HEK293 (cell line): Measurements from ENCODE around the gene LIMK2.

Experiments used
- CTCF ChIP-seq: fragments of 450-650 bp; formaldehyde crosslinking; IDR thresholded peaks from 2 replicates; pipeline ENCODE4 v1.5.1; 2016; ENCODE audit warnings: missing biosample characterization, missing genetic modification characterization
- EGR2 ChIP-seq: fragments of 450-650 bp; formaldehyde crosslinking; IDR thresholded peaks from 2 replicates; pipeline ENCODE4 v1.5.1; 2016; ENCODE audit warnings: low read depth, missing biosample characterization, missing genetic modification characterization
- ELK4 ChIP-seq: IDR thresholded peaks from 2 replicates; pipeline ENCODE4 v1.6.1; 2011; ENCODE audit warnings: mild to moderate bottlenecking, low read depth, low read length, borderline replicate concordance
- GLI4 ChIP-seq: fragments of 450-650 bp; formaldehyde crosslinking; IDR thresholded peaks from 2 replicates; pipeline ENCODE4 v1.5.1; 2016; ENCODE audit warnings: missing biosample characterization, missing genetic modification characterization
- SCRT1 ChIP-seq: fragments of 450-650 bp; formaldehyde crosslinking; IDR thresholded peaks from 2 replicates; pipeline ENCODE4 v1.5.1; 2016; ENCODE audit warnings: missing biosample characterization, missing genetic modification characterization, borderline replicate concordance
- SP7 ChIP-seq: fragments of 450-650 bp; formaldehyde crosslinking; IDR thresholded peaks from 2 replicates; pipeline ENCODE4 v1.5.1; 2016; ENCODE audit warnings: missing biosample characterization, missing genetic modification characterization
- TSHZ1 ChIP-seq: fragments of 450-650 bp; formaldehyde crosslinking; IDR thresholded peaks from 2 replicates; pipeline ENCODE4 v1.5.1; 2016; ENCODE audit warnings: missing biosample characterization, missing genetic modification characterization, borderline replicate concordance
- YY2 ChIP-seq: fragments of 450-650 bp; formaldehyde crosslinking; IDR thresholded peaks from 2 replicates; pipeline ENCODE4 v1.5.1; 2016; ENCODE audit warnings: missing biosample characterization, missing genetic modification characterization
- ZBTB6 ChIP-seq: fragments of 450-650 bp; formaldehyde crosslinking; IDR thresholded peaks from 2 replicates; pipeline ENCODE4 v1.5.1; 2017; ENCODE audit warnings: missing biosample characterization, missing genetic modification characterization
- ZBTB7A ChIP-seq: fragments of 450-650 bp; formaldehyde crosslinking; IDR thresholded peaks from 2 replicates; pipeline ENCODE4 v1.5.1; 2016; ENCODE audit warnings: low read depth, missing biosample characterization, missing genetic modification characterization
- ZFP37 ChIP-seq: fragments of 450-650 bp; formaldehyde crosslinking; IDR thresholded peaks from 2 replicates; pipeline ENCODE4 v1.5.1; 2016; ENCODE audit warnings: missing biosample characterization, missing genetic modification characterization
- ZIC2 ChIP-seq: fragments of 450-650 bp; formaldehyde crosslinking; IDR thresholded peaks from 2 replicates; pipeline ENCODE4 v1.5.1; 2016; ENCODE audit warnings: missing biosample characterization, missing genetic modification characterization
- ZNF146 ChIP-seq: fragments of 450-650 bp; formaldehyde crosslinking; IDR thresholded peaks from 2 replicates; pipeline ENCODE4 v1.5.1; 2016; ENCODE audit warnings: missing biosample characterization, missing genetic modification characterization
- ZNF2 ChIP-seq: fragments of 450-650 bp; formaldehyde crosslinking; IDR thresholded peaks from 2 replicates; pipeline ENCODE4 v1.5.1; 2016; ENCODE audit warnings: missing biosample characterization, missing genetic modification characterization
- ZNF248 ChIP-seq: fragments of 450-650 bp; formaldehyde crosslinking; IDR thresholded peaks from 2 replicates; pipeline ENCODE4 v1.5.1; 2017; ENCODE audit warnings: missing biosample characterization, missing genetic modification characterization
- ZNF280D ChIP-seq: fragments of 450-650 bp; formaldehyde crosslinking; IDR thresholded peaks from 2 replicates; pipeline ENCODE4 v1.5.1; 2016; ENCODE audit warnings: missing biosample characterization, missing genetic modification characterization
- ZNF311 ChIP-seq: fragments of 450-650 bp; formaldehyde crosslinking; IDR thresholded peaks from 2 replicates; pipeline ENCODE4 v1.5.1; 2017; ENCODE audit warnings: missing biosample characterization, missing genetic modification characterization, borderline replicate concordance
- ZNF391 ChIP-seq: fragments of 450-650 bp; formaldehyde crosslinking; IDR thresholded peaks from 2 replicates; pipeline ENCODE4 v1.5.1; 2016; ENCODE audit warnings: low read depth, missing biosample characterization, missing genetic modification characterization, borderline replicate concordance
- ZNF518A ChIP-seq: fragments of 450-650 bp; formaldehyde crosslinking; conservative IDR thresholded peaks from 2 replicates; pipeline ENCODE4 v1.5.1; 2016; ENCODE audit warnings: low read depth, missing biosample characterization, missing genetic modification characterization
- ZNF555 ChIP-seq: fragments of 450-650 bp; formaldehyde crosslinking; conservative IDR thresholded peaks from 2 replicates; pipeline ENCODE4 v1.5.1; 2017; ENCODE audit warnings: missing biosample characterization, mild to moderate bottlenecking, missing genetic modification characterization, inconsistent platforms
- ZNF571 ChIP-seq: fragments of 450-650 bp; formaldehyde crosslinking; IDR thresholded peaks from 2 replicates; pipeline ENCODE4 v1.5.0; 2017; ENCODE audit warnings: missing biosample characterization, missing genetic modification characterization
- ZNF596 ChIP-seq: fragments of 450-650 bp; IDR thresholded peaks from 2 replicates; pipeline ENCODE4 v1.5.0; 2018; ENCODE audit warnings: missing biosample characterization, mild to moderate bottlenecking, missing genetic modification characterization, moderate library complexity
- ZNF658 ChIP-seq: fragments of 450-650 bp; formaldehyde crosslinking; IDR thresholded peaks from 2 replicates; pipeline ENCODE4; 2016; ENCODE audit warnings: missing biosample characterization, missing genetic modification characterization
- ZNF670 ChIP-seq: fragments of 450-650 bp; formaldehyde crosslinking; IDR thresholded peaks from 2 replicates; pipeline ENCODE4 v1.5.1; 2016; ENCODE audit warnings: missing biosample characterization, missing genetic modification characterization, low read depth
- ZNF785 ChIP-seq: fragments of 450-650 bp; formaldehyde crosslinking; IDR thresholded peaks from 2 replicates; pipeline ENCODE4 v1.5.1; 2016; ENCODE audit warnings: missing biosample characterization, missing genetic modification characterization
- ZNF837 ChIP-seq: fragments of 450-650 bp; formaldehyde crosslinking; IDR thresholded peaks from 2 replicates; pipeline ENCODE4 v1.5.1; 2016; ENCODE audit warnings: missing biosample characterization, missing genetic modification characterization

The LIMK2 gene

GRCh38 chr22:31179345-31179744 lies 32.8 kb upstream of the LIMK2 start (continued):
- TF ChIP-seq TSHZ1 (tag by site-specific recombination): no peak
- TF ChIP-seq ZNF658: no peak
- TF ChIP-seq CTCF: no peak
- no peak for TF ChIP-seq ZNF555 (tag by site-specific recombination)
- no peak for TF ChIP-seq ZNF2 (tag by site-specific recombination)
- no peak for TF ChIP-seq ELK4
- no peak for TF ChIP-seq ZNF571 (tag by site-specific recombination)
- TF ChIP-seq ZNF596 (tag by site-specific recombination): no peak
- TF ChIP-seq SCRT1: no peak
- TF ChIP-seq ZFP37 (tag by site-specific recombination): no peak
- no peak for TF ChIP-seq ZNF146 (tag by site-specific recombination)
- no peak for TF ChIP-seq ZNF518A (tag by site-specific recombination)
- TF ChIP-seq ZBTB6 (tag by site-specific recombination): no peak
- TF ChIP-seq ZNF311 (tag by site-specific recombination): no peak
- TF ChIP-seq ZIC2 (tag by site-specific recombination): no peak
- no peak for TF ChIP-seq ZNF837 (tag by site-specific recombination)
- no peak for TF ChIP-seq ZNF391 (tag by site-specific recombination)
- TF ChIP-seq SP7 (tag by site-specific recombination): 0 out of 2 replicates have a peak, but pooled peaks have one; percentile 27
- TF ChIP-seq ZNF280D (tag by site-specific recombination): no peak
- TF ChIP-seq ZBTB7A (tag by site-specific recombination): no peak
- TF ChIP-seq ZNF785 (tag by site-specific recombination): no peak
- no peak for TF ChIP-seq YY2 (tag by site-specific recombination)
- TF ChIP-seq EGR2: no peak
- no peak for TF ChIP-seq ZNF670 (tag by site-specific recombination)
- TF ChIP-seq GLI4 (tag by site-specific recombination): no peak
- no peak for TF ChIP-seq ZNF248 (tag by site-specific recombination)
